SH-SY5Y (cell line): ENCODE measurements around the gene ZBTB49.

Experiments
- GATA2 ChIP-seq: IDR thresholded peaks from 2 replicates; pipeline ENCODE4 v1.6.1; 2011; ENCODE audit warnings: mild to moderate bottlenecking, low read depth, low read length
- GATA3 ChIP-seq: IDR thresholded peaks from 2 replicates; pipeline ENCODE4 v1.6.1; 2011; ENCODE audit warnings: low read depth, mild to moderate bottlenecking, low read length, moderate library complexity

The ZBTB49 gene

GRCh38 chr4:4302001-4302400 is 11.9 kb downstream of the ZBTB49 start:
- TF ChIP-seq GATA2 (no peak), GATA3 (no peak)

DNA sequence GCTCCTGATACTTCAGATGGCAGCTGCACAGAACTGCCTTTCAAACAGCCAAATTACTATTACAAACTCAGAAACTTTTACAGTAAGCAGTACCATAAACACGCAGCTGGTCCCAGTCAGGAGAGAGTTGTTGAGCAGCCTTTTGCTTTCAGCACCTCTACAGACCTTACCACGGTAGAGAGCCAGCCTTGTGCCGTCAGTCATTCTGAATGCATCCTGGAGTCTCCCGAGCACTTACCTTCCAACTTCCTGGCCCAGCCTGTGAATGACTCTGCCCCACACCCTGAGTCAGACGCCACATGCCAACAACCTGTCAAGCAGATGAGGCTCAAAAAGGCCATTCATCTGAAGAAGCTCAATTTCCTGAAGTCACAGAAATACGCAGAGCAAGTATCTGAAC is 12.4 kb downstream of the ZBTB49 start:
- TF ChIP-seq GATA3 (no peak), GATA2 (no peak)

DNA sequence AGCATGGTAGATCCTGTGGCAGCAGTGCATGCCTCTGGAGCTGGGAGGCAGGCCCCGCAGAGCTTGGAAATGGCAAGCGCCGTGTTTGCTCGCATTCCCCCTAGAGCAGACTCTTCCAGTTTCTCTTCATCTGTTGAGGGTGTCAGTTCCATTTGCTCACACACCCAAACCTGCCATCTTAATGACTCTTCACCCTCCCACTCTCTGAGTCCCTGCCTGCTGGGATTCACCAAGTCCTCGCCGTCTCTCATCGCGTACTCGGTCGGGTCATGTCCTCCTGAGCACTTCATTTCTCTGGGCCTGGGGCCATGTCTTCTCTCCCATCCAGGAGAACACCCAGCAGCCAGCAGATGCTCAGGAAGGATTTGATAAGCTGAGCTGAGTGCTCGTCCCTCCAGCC is 16.9 kb downstream of the ZBTB49 start:
- TF ChIP-seq GATA2 (no peak), GATA3 (no peak)

GRCh38 chr4:4308800-4309441 is 18.9 kb downstream of the ZBTB49 start:
- no peak for TF ChIP-seq GATA3
- no peak for TF ChIP-seq GATA2

DNA sequence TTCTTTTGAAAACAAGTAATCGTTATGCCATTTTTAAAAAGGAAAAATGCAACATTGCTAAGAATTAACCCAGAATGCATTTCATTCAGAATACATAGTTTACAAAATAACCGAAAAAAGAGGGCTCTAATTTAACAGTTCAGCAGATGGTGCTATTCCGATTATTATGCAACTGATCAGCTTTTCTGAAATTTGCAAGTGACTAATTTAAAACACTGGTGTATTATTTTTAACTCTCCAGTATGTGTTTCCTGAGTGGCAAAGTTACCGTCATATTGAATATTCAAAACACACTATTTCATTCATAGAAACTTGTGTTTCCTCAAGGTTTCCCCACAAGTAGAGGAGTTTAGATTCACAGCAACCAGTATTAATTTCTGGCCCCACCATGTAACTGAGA is 21.1 kb downstream of the ZBTB49 start:
- TF ChIP-seq GATA3: no peak
- TF ChIP-seq GATA2: no peak

GRCh38 chr4:4315461-4316149 is 25.6 kb downstream of the ZBTB49 start:
- TF ChIP-seq GATA3 (no peak), GATA2 (no peak)

- no peak for TF ChIP-seq GATA3
- no peak for TF ChIP-seq GATA2
Observed at GRCh38 chr4:4316150-4316495, 26.1 kb downstream of the ZBTB49 start.

- no peak for TF ChIP-seq GATA3
- TF ChIP-seq GATA2: no peak
Observed at GRCh38 chr4:4317496-4318232, 27.6 kb downstream of the ZBTB49 start.

- TF ChIP-seq GATA3 (no peak), GATA2 (no peak)
Observed at GRCh38 chr4:4320528-4320927, 30.5 kb downstream of the ZBTB49 start.

DNA sequence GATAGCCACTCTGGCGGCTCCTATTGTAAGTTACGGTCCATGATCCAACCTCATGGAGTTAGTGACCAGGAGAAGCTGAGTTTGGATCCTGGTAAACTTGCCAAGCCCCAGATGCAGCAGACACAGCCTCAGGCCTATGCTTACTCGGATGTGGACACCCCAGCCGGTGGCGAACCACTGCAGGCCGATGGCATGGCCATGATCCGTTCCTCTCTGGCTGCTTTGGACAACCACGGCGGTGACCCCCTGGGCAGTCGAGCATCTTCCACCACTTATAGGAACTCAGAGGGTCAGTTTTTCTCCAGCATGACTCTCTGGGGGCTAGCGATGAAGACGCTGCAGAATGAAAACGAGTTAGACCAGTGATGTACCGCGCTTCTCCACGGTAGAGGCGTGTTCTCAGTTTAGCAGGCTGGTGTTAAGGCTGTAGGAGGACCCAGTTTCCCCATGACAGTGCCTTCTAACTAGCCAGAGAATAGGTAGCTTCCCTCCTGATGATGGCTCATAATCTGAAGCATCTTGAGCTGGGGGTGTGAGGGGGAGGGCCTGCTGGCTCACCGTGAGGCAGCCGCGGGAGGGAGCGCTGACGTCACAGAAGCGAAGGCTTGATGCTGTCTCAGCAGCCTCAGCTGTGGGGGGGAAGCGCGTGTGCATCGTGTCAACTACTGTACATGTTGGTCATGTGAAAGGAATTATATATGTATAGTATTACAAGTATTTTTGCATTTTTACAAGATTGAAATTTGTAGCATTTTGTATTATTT is 31.1 kb downstream of the ZBTB49 start:
- TF ChIP-seq GATA2 (no peak), GATA3 (no peak)

DNA sequence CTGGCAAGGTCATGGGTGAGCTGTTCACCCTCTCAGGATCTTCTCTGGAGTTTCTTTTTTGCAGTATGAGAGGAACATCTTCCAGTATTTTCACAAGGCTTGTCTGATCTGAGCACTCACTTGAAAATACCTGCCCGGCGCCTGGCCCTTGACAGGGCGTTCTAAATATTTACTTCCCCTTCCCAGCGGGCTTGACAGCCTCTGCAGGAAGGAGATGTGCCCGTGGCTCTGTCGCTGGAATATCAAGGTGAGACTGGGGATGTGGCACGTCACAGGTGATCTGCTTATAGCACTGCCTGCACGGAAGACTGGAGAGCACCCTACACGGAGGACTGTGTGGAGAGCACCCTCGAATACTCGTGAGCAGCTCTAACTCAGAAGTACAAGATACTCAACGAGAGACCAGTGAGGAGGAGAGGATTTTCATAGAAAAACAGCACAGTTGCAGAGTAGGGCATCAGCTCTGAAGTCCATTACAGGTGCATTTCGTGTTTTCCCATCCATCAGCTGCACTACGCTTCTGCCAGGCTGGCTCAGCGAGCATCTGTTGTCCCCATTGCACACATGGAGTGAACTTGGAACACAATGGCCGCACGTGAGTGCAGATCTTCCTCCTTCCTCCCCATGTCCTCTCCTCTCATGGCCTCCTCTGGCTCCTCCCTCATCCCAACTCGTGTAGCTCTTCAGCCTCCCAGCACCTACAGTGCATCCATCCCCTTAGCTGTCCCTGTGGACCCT is 32.1 kb downstream of the ZBTB49 start:
- no peak for TF ChIP-seq GATA2
- no peak for TF ChIP-seq GATA3

DNA sequence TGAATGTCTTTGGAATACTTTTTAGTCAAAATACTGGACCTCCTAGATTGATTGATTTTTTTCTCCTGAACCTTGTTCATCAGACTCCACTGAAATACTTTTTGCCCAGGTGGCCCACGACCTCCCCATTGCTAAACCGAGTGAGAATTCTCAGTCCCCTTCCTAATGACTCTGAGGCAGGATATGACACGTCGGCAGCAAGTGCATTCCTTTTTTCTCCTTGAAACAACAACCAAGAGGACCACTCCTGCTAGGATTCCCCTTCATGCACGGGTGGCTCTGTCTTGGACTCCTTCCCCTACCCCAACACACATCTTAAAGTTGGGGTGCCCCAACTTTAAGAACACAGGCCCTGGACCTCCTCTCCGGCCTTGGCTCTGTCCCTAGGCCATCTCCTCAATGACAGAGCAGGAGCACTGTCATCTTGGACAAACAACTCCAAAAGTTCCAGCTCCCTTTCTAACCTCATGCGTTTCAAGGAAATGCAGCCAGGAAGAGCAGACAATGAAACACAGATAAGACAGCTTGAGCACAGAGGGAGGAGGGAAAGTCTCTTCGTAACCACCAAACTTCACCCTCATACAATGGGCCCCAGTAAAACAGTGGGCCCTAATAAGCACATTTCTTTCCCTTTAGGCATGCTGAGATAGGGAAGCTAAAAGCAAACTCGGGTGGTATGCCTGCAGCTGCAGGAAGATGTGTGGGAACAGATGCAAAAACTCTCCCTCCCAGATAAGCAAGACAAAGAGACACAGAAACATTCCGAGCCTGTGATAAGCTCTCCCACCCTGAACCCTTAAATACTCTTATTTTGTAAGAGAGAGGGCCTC is 33.9 kb downstream of the ZBTB49 start:
- TF ChIP-seq GATA3: no peak
- TF ChIP-seq GATA2: no peak

DNA sequence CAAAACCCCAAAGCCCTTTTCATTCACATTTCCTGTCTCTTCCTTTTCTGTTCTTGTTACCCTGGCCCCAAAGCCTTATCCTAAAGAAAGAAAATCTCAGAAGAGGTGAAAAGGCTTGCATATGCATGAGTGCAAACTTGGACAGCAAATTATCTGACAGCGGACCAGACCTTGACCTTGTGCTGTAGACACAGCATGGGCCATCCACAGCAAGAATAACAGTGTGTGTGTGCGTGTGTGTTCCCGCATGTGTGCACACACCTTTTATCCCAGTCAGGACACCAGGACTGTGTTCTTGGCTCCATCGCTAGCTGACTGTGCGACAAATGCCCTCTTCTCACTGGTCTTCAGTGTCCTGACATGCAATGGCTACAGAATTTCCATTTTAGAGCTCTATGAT is 35.3 kb downstream of the ZBTB49 start:
- TF ChIP-seq GATA2 (no peak), GATA3 (no peak)

GRCh38 chr4:4326166-4326565 is 36.1 kb downstream of the ZBTB49 start:
- TF ChIP-seq GATA2: no peak
- no peak for TF ChIP-seq GATA3
